ENCODE measurements around the gene PARVA.

GRCh38 chr11:12559011-12559410, 181.6 kb downstream of the PARVA start:
- no peak for TF ChIP-seq CTCF (IDR thresholded peaks at IDR 0.05)
- TF ChIP-seq POLR2A (IDR thresholded peaks at IDR 0.05): no peak

Data from lower leg skin (tissue), 3 donors.